Endothelial cell of umbilical vein (primary cell): Measurements from ENCODE around the gene RASL12.

Experiments
- MYC ChIP-seq: IDR thresholded peaks from one replicate; pipeline ENCODE4 v1.6.1; 2011; ENCODE audit warnings: mild to moderate bottlenecking, low read depth, low read length
- POLR2AphosphoS5 ChIP-seq: IDR thresholded peaks from 2 replicates; pipeline ENCODE4 v1.6.1; 2012; ENCODE audit warnings: low read depth, mild to moderate bottlenecking, control low read depth, low read length, moderate library complexity; ENCODE audit not compliant: insufficient read depth
- TF ChIP-seq, protein P1 (sequence below), 2 donors: IDR thresholded peaks; 1 replicate in 1 of 2; 2 replicates in 1 of 2; pipeline ENCODE4 v1.5.1; 2011; ENCODE audit warnings: low read length in 2 of 2, mild to moderate bottlenecking in 2 of 2, moderate library complexity in 2 of 2, control low read depth in 1 of 2, inconsistent platforms in 1 of 2, low read depth in 1 of 2; ENCODE audit not compliant: insufficient read depth in 1 of 2; ENCODE audit errors: extremely low read depth in 1 of 2

GRCh38 chr15:65027593-65027992, 40.2 kb downstream of the RASL12 start:
- TF ChIP-seq, protein P1, sequence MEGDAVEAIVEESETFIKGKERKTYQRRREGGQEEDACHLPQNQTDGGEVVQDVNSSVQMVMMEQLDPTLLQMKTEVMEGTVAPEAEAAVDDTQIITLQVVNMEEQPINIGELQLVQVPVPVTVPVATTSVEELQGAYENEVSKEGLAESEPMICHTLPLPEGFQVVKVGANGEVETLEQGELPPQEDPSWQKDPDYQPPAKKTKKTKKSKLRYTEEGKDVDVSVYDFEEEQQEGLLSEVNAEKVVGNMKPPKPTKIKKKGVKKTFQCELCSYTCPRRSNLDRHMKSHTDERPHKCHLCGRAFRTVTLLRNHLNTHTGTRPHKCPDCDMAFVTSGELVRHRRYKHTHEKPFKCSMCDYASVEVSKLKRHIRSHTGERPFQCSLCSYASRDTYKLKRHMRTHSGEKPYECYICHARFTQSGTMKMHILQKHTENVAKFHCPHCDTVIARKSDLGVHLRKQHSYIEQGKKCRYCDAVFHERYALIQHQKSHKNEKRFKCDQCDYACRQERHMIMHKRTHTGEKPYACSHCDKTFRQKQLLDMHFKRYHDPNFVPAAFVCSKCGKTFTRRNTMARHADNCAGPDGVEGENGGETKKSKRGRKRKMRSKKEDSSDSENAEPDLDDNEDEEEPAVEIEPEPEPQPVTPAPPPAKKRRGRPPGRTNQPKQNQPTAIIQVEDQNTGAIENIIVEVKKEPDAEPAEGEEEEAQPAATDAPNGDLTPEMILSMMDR (IDR thresholded peaks at IDR 0.05; ENCODE audit: extremely low read depth in 1 of 2, insufficient read depth in 1 of 2, low read depth in 1 of 2, low read length in 2 of 2): no peak
- TF ChIP-seq MYC (no peak), POLR2AphosphoS5 (no peak)
